Measurements from ENCODE around the gene ECE1. TPM values are rescaled to one million over a fixed set of nuclear protein-coding genes. Genes with fewer than 3 reads are reported as not detected.

The ECE1 gene
- total and polyA plus RNA-seq, 9 of the 15 experiments (the other 6 are each of a cell fraction or from before 2014, with no cell fraction given) = 0.56 to 34.8 (median 11.0) TPM

- no peak overlapping the region for H3K9ac ChIP-seq (ENCODE audit: insufficient read depth in 1 of 2, low read depth in 2 of 2, low read length in 2 of 2)
- no peak for ATAC-seq
- no peak overlapping the region for H3K4me3 ChIP-seq
- ChIA-PET POLR2A (no interaction called here), CTCF (ENCODE audit: low intra/inter-chr PET ratio) (no interaction called here)
- H4K20me1 ChIP-seq (replicated peaks; ENCODE audit: control insufficient read depth, insufficient read depth, low read length) = peaks cover 39% of the 10 kb centered on the region
- no peaks in the 10 kb centered on the region for H3K79me2 ChIP-seq (ENCODE audit: control insufficient read depth, insufficient read depth, low read length)
- in situ Hi-C loops (cut with MboI) (no loop called here), intact Hi-C loops (cut with micrococcal nuclease) (no loop called here)
- FAIRE-seq = no peak
- no peaks in the 10 kb centered on the region for H3K36me3 ChIP-seq (ENCODE audit: control insufficient read depth, insufficient read depth, low read length)
- no peak for DNase-seq (ENCODE audit: extremely low read depth in 1 of 4, low spot score in 3 of 4)
- H3K27ac ChIP-seq (ENCODE audit: extremely low read depth, low read depth, low read length) = no peak overlapping the region
- no peaks in the 10 kb centered on the region for H3K9me1 ChIP-seq (ENCODE audit: control insufficient read depth, insufficient read depth, low read length)
- no peak overlapping the region for H2AFZ ChIP-seq (ENCODE audit: low read depth, low read length)
- WGBS (ENCODE audit: insufficient coverage, low coverage, missing lambda C conversion rate) = 51% methylated on average over 9 of the region's 9 CpGs
- TF ChIP-seq ZFX (CRISPR knock-in tag; IDR thresholded peaks at IDR 0.05) = no peak
- no peak for TF ChIP-seq SNIP1 (IDR thresholded peaks at IDR 0.05; ENCODE audit: low read depth)
- TF ChIP-seq TCF3 (CRISPR knock-in tag; IDR thresholded peaks at IDR 0.05) = 0 out of 2 replicates have a peak, but pooled peaks have one; percentile 14
- TF ChIP-seq NFIC (IDR thresholded peaks at IDR 0.05) = peak; percentile 35; the same call in 1 of the 2 replicates
- TF ChIP-seq CBFA2T3 (IDR thresholded peaks at IDR 0.05) = peak; percentile 26
- TF ChIP-seq PATZ1 (CRISPR knock-in tag; IDR thresholded peaks at IDR 0.05; ENCODE audit: borderline replicate concordance) = no peak
- TF ChIP-seq THRB (CRISPR knock-in tag; conservative IDR thresholded peaks at IDR 0.05) = no peak
- TF ChIP-seq GTF2F1 (IDR thresholded peaks at IDR 0.05; ENCODE audit: low read depth, low read length) = no peak
- no peak for TF ChIP-seq OTX1 (CRISPR knock-in tag; IDR thresholded peaks at IDR 0.05)
- no peak for TF ChIP-seq FOXK1 (CRISPR knock-in tag; IDR thresholded peaks at IDR 0.05; ENCODE audit: borderline replicate concordance)
- TF ChIP-seq CSDE1 (IDR thresholded peaks at IDR 0.05) = no peak
- peaks cover 3% of the 10 kb centered on the region; the same call in 1 of the 2 replicates for H3K9me3 ChIP-seq (replicated peaks; ENCODE audit: control insufficient read depth, insufficient read depth, low read depth, low read length)
- H3K4me2 ChIP-seq (ENCODE audit: insufficient read depth, low read length) = no peak overlapping the region
- BruUV-seq (replicated peaks) = no TSS peak
- H3K4me1 ChIP-seq (replicated peaks in 1 of 2; ENCODE audit: control insufficient read depth in 2 of 2, insufficient read depth in 2 of 2, low read length in 2 of 2) = peaks cover 12 to 17% of the 10 kb centered on the region in 2 experiments; a peak in 3 of 5 replicates
- no peaks in the 10 kb centered on the region for H3K27me3 ChIP-seq (ENCODE audit: control insufficient read depth in 2 of 2, insufficient read depth in 2 of 2, low read length in 2 of 2)
These were observed 18.8 kb upstream of the ECE1 start for GRCh38 chr1:21308847-21309652.
